ENCODE measurements around the gene DPP4. TPM values are rescaled to one million over a fixed set of nuclear protein-coding genes. Genes with fewer than 3 reads are reported as not detected.

DPP4 gene
- total RNA-seq, 1 experiment from 2014 or later = 2.8 TPM

DNA sequence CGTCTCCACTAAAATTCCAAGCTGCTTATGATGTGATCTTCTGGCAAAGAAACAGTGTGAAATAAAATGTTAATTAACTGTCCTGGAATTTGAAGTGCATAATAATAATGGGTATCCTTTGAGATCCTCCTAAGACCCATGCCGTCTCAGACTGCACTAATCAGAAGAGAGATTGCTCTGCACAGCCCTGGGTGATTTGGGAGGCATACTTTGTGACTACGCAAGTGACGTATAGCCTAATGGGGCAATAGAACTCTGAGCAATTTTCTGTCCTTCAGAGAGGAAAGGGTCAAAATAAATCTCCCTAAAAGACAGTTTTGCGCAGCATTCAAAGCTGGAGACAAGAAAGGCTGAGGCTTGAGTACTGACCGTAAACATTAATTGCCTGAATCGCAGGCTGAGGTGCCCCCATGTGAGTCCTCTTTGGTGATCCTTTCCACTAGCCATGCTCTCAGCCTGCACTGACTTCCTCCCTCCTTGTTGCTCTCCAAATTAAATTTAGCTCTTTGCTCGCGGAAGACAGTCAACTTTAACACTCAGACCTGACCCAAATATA is 76.0 kb downstream of the DPP4 start:
- Histone ChIP-seq H3K79me2 (ENCODE audit: insufficient read depth, low read length) (no peaks in the 10 kb centered on the region), H2BK15ac (ENCODE audit: low read depth, low read length) (no peak overlapping the region), H3K14ac (ENCODE audit: insufficient read depth, low read length) (no peak overlapping the region), H3K9ac (ENCODE audit: extremely low read depth, insufficient read length, low read length) (no peak overlapping the region), H3T11ph (ENCODE audit: low read length) (no peak overlapping the region), H4K5ac (ENCODE audit: insufficient read length, low read depth, low read length) (no peak overlapping the region), H3K4ac (ENCODE audit: low read depth, low read length) (no peak overlapping the region), H3K27me3 (ENCODE audit: insufficient read depth, low read length) (no peaks in the 10 kb centered on the region), H3K79me1 (ENCODE audit: insufficient read depth, low read depth, low read length, poor library complexity, severe bottlenecking) (no peaks in the 10 kb centered on the region), H2BK5ac (ENCODE audit: insufficient read length, low read length) (no peak overlapping the region), H2BK120ac (ENCODE audit: low read depth, low read length, poor library complexity, severe bottlenecking) (no peak overlapping the region), H2AK5ac (ENCODE audit: insufficient read length, low read length) (no peak overlapping the region), H3K23ac (ENCODE audit: insufficient read length, low read depth, low read length) (no peak overlapping the region), H3K23me2 (ENCODE audit: insufficient read length, low read depth, low read length, poor library complexity, severe bottlenecking) (no peaks in the 10 kb centered on the region), H3K27ac (ENCODE audit: insufficient read length, low read depth, low read length) (no peak overlapping the region), H3K4me2 (ENCODE audit: insufficient read depth, insufficient read length, low read length) (no peak overlapping the region), H3K18ac (ENCODE audit: insufficient read length, low read depth, low read length) (no peak overlapping the region), H3K9me3 (ENCODE audit: control insufficient read depth, low read depth, low read length) (no peaks in the 10 kb centered on the region), H2BK20ac (ENCODE audit: low read depth, low read length, poor library complexity, severe bottlenecking) (no peak overlapping the region), H3K56ac (ENCODE audit: insufficient read length, low read depth, low read length) (no peak overlapping the region), H2AFZ (ENCODE audit: low read length) (no peak overlapping the region), H4K91ac (ENCODE audit: insufficient read length, low read depth, low read length) (no peak overlapping the region), H3K4me1 (ENCODE audit: insufficient read depth, low read length) (peaks cover 5% of the 10 kb centered on the region; the same call in 1 of the 2 replicates), H4K20me1 (ENCODE audit: control insufficient read depth, insufficient read depth, insufficient read length) (no peaks in the 10 kb centered on the region), H4K8ac (replicated peaks; ENCODE audit: insufficient read length, low read depth, low read length) (no peak overlapping the region), H2BK12ac (ENCODE audit: insufficient read length, low read depth, low read length) (no peak overlapping the region)
- Mint-ChIP-seq H3K4me3 (no peak overlapping the region), H3K27me3 (ENCODE audit: low read depth) (no peaks in the 10 kb centered on the region), H3K36me3 (ENCODE audit: insufficient read depth in 1 of 3, low read depth in 3 of 3) (peaks cover 0 to 2% (median 0%) of the 10 kb centered on the region in 3 experiments; a peak in 1 of 7 replicates), H3K27ac (peak overlapping the region in 2 of 3 experiments; percentile 16 to 51; a peak in 1 of 7 replicates), H3K4me1 (peaks cover 36 to 41% of the 10 kb centered on the region in 2 experiments), H3K9me3 (no peaks in the 10 kb centered on the region)
- TF ChIP-seq, protein P1, sequence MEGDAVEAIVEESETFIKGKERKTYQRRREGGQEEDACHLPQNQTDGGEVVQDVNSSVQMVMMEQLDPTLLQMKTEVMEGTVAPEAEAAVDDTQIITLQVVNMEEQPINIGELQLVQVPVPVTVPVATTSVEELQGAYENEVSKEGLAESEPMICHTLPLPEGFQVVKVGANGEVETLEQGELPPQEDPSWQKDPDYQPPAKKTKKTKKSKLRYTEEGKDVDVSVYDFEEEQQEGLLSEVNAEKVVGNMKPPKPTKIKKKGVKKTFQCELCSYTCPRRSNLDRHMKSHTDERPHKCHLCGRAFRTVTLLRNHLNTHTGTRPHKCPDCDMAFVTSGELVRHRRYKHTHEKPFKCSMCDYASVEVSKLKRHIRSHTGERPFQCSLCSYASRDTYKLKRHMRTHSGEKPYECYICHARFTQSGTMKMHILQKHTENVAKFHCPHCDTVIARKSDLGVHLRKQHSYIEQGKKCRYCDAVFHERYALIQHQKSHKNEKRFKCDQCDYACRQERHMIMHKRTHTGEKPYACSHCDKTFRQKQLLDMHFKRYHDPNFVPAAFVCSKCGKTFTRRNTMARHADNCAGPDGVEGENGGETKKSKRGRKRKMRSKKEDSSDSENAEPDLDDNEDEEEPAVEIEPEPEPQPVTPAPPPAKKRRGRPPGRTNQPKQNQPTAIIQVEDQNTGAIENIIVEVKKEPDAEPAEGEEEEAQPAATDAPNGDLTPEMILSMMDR (conservative IDR thresholded peaks at IDR 0.05) = no peak
- no peak for DNase-seq
- WGBS (ENCODE audit: extremely low coverage, insufficient read length, low lambda C conversion rate) = no CpG with 5 or more reads among the region's 9 CpGs

Measured in H9 (cell line).